Thoracic aorta (tissue), 2 donors: ENCODE measurements around the gene ADGRB3. TPM values are rescaled to one million over a fixed set of nuclear protein-coding genes. Genes with fewer than 3 reads are reported as not detected.

Experiments used
- ATAC-seq: fragments of 150-250 bp; one replicate; pipeline ENCODE4 v1.8.0; 2017; ENCODE audit warnings: low read depth; ENCODE audit not compliant: insufficient number of reproducible peaks, low FRiP score
- DNase-seq: peaks from one replicate; pipeline ENCODE4 v3.0.0-alpha.2; 2020; ENCODE audit warnings: low spot score
- H3K27ac ChIP-seq, 2 donors: fragments of 200-600 bp; sonication (generic); 1 replicate in 1 of 2; 2 replicates in 1 of 2; pipeline ENCODE4 v1.5.1; 2016; ENCODE audit warnings: mild to moderate bottlenecking in 2 of 2, moderate library complexity in 2 of 2
- H3K27me3 ChIP-seq: fragments of 200-600 bp; sonication (generic); replicated peaks from 2 replicates; pipeline ENCODE4 v1.6.0; 2016; ENCODE audit warnings: mild to moderate bottlenecking; ENCODE audit not compliant: insufficient read depth
- H3K36me3 ChIP-seq: fragments of 200-600 bp; sonication (generic); one replicate; pipeline ENCODE4 v1.5.1; 2016
- H3K4me1 ChIP-seq, 2 donors: fragments of 200-600 bp; sonication (generic); 1 replicate in 1 of 2; 2 replicates in 1 of 2; pipeline versions ENCODE4 v1.5.1 to v1.6.0; 2016; ENCODE audit warnings: low read depth in 2 of 2, mild to moderate bottlenecking in 1 of 2; ENCODE audit not compliant: control insufficient read depth in 1 of 2
- H3K4me3 ChIP-seq: fragments of 200-600 bp; sonication (generic); 2 replicates; pipeline ENCODE4 v1.5.1; 2016; ENCODE audit warnings: mild to moderate bottlenecking
- H3K9me3 ChIP-seq: fragments of 200-600 bp; sonication (generic); 2 replicates; pipeline ENCODE4 v1.5.1; 2016
- total RNA-seq, 2 donors: library from RNA; depleted of rRNA; stranded (reverse); fragments of >200 nt; gene quantifications; one replicate each; pipeline versions ENCODE4 v1.1.0 to v1.2.3, GENCODE V29; 2016
- TF ChIP-seq, protein P1 (sequence below): fragments of 200-600 bp; sonication (generic); IDR thresholded peaks from one replicate; pipeline ENCODE4 v1.5.1; 2019; ENCODE audit warnings: antibody characterized with exemption

The ADGRB3 gene
- total RNA-seq, 2 donors from 2014 or later = 2.4 to 10.1 TPM

DNA sequence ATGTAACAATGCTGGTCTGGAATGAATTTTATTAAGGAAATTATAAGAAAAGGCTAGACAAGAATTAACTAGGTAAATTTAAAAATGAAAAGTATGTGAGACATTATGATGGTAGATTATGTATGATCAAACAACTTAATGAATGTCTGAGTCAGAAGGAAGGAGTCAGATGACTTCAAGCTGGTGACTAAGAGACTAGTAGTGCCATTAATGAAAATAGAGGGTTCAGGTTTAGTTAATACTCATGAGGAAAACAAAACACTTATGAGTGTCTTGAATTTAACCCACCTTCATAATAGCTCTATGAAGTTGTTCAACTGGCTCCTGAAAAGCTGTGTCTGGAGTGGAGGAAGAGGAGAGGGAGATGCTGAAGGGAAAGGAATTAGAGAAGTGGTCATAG lies 256.3 kb downstream of the ADGRB3 start:
- no peaks in the 10 kb centered on the region for H3K4me1 ChIP-seq
- no peak for ATAC-seq

GRCh38 chr6:68892452-68892851 lies 257.4 kb downstream of the ADGRB3 start:
- no peaks in the 10 kb centered on the region for H3K9me3 ChIP-seq
- no peak for ATAC-seq
- no peak overlapping the region for H3K4me3 ChIP-seq
- no peaks in the 10 kb centered on the region for H3K36me3 ChIP-seq
- TF ChIP-seq, protein P1, sequence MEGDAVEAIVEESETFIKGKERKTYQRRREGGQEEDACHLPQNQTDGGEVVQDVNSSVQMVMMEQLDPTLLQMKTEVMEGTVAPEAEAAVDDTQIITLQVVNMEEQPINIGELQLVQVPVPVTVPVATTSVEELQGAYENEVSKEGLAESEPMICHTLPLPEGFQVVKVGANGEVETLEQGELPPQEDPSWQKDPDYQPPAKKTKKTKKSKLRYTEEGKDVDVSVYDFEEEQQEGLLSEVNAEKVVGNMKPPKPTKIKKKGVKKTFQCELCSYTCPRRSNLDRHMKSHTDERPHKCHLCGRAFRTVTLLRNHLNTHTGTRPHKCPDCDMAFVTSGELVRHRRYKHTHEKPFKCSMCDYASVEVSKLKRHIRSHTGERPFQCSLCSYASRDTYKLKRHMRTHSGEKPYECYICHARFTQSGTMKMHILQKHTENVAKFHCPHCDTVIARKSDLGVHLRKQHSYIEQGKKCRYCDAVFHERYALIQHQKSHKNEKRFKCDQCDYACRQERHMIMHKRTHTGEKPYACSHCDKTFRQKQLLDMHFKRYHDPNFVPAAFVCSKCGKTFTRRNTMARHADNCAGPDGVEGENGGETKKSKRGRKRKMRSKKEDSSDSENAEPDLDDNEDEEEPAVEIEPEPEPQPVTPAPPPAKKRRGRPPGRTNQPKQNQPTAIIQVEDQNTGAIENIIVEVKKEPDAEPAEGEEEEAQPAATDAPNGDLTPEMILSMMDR = no peak
- H3K27ac ChIP-seq = no peak overlapping the region
- no peaks in the 10 kb centered on the region for H3K27me3 ChIP-seq
- no peak for DNase-seq
- H3K4me1 ChIP-seq = no peaks in the 10 kb centered on the region

More for the DNA sequence above, 256.3 kb downstream of the ADGRB3 start:
- Histone ChIP-seq H3K4me3 (no peak overlapping the region), H3K36me3 (no peaks in the 10 kb centered on the region), H3K27ac (no peak overlapping the region), H3K27me3 (no peaks in the 10 kb centered on the region), H3K9me3 (no peaks in the 10 kb centered on the region)
- TF ChIP-seq, protein P1 = no peak
- no peak for DNase-seq

DNA sequence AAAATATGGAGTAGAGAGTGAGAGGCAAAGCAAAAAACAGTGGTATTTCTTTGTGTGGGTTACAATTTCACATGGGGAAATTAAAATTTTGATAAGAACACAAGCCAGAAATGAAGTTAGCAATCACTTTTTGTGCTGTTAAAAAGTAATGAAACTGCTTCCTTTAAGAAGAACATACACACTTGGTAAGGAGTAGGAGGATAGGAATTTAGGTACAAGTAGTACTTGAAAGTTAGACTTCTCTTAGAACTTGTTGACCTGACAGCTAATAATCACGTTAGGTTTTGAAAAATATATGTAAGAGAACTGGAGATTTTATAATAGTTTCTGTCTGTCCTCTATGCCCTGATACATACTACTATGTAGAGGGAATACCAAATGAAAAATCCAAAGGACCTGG lies 260.8 kb downstream of the ADGRB3 start:
- no peak overlapping the region for H3K27ac ChIP-seq
- no peak overlapping the region for H3K4me3 ChIP-seq
- TF ChIP-seq, protein P1 = no peak
- H3K36me3 ChIP-seq = no peaks in the 10 kb centered on the region
- no peak for ATAC-seq
- no peak for DNase-seq
- H3K9me3 ChIP-seq = no peaks in the 10 kb centered on the region
- no peaks in the 10 kb centered on the region for H3K27me3 ChIP-seq
- H3K4me1 ChIP-seq = no peaks in the 10 kb centered on the region

DNA sequence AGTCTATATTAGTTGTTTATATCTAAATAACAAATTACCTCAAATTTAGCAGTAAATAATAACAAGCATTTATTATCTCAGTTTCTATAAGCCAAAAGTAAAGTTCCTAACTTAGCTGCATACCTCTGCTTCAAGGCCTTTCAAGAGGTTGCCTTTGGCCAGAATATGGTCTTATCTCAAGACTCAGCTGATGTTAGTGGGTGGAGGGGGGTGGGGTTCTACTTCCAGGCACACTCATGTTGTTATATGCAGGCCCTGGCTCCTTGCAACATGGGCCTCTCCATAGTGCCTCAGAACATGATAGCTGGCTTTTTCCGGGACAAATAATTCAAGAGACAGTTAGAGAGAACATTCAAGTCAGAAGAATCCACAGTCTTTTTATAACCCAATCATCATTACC lies 266.0 kb downstream of the ADGRB3 start:
- ATAC-seq = no peak
- no peaks in the 10 kb centered on the region for H3K36me3 ChIP-seq
- no peaks in the 10 kb centered on the region for H3K4me1 ChIP-seq
- no peak overlapping the region for H3K4me3 ChIP-seq
- no peak overlapping the region for H3K27ac ChIP-seq
- H3K9me3 ChIP-seq = no peaks in the 10 kb centered on the region
- no peak for DNase-seq
- H3K27me3 ChIP-seq = no peaks in the 10 kb centered on the region
- TF ChIP-seq, protein P1 = no peak

DNA sequence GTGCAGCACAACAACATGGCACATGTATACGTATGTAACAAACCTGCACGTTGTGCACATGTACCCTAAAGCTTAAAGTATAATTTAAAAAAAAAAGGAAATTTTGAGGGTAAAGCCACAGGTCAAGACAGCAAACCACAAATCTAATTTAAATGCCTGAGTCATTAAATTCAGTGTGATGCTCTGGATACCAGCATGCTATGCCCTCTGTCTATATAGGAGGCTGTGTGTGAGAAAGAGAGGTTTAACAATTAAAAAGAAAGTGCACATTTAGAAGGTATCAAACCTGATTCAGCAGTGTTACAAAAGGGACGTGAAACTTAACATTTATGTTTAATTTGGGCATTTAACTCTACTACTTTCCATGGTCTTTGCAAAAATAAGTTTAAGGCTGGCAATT lies 276.3 kb downstream of the ADGRB3 start:
- DNase-seq = no peak
- Histone ChIP-seq H3K27ac (no peak overlapping the region), H3K36me3 (no peaks in the 10 kb centered on the region), H3K27me3 (no peaks in the 10 kb centered on the region), H3K4me1 (no peaks in the 10 kb centered on the region), H3K4me3 (no peak overlapping the region), H3K9me3 (no peaks in the 10 kb centered on the region)
- no peak for ATAC-seq
- TF ChIP-seq, protein P1 = no peak
